ENCODE data around the gene MIEN1. TPM values are rescaled to one million over a fixed set of nuclear protein-coding genes. Genes with fewer than 3 reads are reported as not detected.

The MIEN1 gene
- total RNA-seq, 1 experiment from 2014 or later: 50.8 TPM

DNA sequence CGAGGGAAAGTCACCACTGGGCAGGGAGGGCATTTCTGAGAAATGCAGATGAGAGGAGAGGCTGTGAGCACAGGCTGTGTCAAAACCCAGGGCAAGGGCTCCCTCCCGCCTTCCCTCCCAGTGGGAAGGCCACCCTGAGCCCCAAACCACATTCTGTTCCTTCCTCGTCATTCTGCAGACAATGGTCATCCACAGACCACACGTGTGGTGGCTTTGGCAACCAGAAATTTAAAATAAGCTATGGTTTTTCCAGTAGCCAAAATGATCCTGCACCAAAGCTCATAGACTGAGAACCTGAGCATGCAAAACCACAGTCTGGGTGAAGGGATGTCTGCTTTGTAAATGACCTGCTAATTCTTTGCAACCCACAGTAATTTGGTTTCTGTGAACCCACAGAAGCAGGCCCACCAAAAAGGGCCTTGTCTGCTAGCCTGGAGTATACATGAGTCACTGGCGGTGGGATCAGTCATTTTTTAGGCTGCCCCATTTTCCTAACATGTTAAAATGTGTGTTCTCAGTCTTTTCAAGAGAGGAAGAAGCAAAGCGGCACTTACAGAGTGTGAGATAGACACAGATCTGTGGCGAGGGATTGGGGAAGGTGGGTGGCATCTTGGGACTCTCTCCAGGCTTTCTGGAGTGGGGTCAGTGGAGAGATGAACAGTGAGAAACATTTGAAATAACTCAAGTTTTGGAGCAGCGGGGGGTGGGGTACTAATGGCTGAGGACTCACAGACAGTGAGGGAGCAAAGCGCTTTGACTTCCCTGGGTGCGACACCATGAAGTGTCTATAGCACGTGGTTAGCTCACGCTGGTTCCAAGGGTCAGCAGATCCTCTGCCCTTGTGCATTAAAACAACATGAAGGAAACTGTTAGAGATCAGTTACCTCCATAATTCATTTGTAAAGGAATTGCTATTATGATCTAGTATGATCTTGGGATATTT lies 27.9 kb upstream of the MIEN1 start:
- Mint-ChIP-seq H3K27me3 (ENCODE audit: low read depth) (peaks cover 29% of the 10 kb centered on the region), H3K36me3 (ENCODE audit: insufficient read depth in 1 of 3, low read depth in 3 of 3) (peaks cover 0 to 3% (median 0%) of the 10 kb centered on the region in 3 experiments; a peak in 1 of 7 replicates), H3K4me1 (peaks cover 30 to 40% of the 10 kb centered on the region in 2 experiments), H3K9me3 (no peaks in the 10 kb centered on the region; a peak in 2 of 5 replicates), H3K4me3 (no peak overlapping the region), H3K27ac (no peak overlapping the region)
- Histone ChIP-seq H3T11ph (ENCODE audit: low read length) (no peak overlapping the region), H2AK5ac (ENCODE audit: insufficient read length, low read length) (no peak overlapping the region), H3K79me2 (ENCODE audit: insufficient read depth, low read length) (no peaks in the 10 kb centered on the region), H4K8ac (replicated peaks; ENCODE audit: insufficient read length, low read depth, low read length) (no peak overlapping the region), H2BK20ac (ENCODE audit: low read depth, low read length, poor library complexity, severe bottlenecking) (no peak overlapping the region), H3K18ac (ENCODE audit: insufficient read length, low read depth, low read length) (no peak overlapping the region), H4K5ac (ENCODE audit: insufficient read length, low read depth, low read length) (no peak overlapping the region), H3K56ac (ENCODE audit: insufficient read length, low read depth, low read length) (no peak overlapping the region), H3K9me3 (ENCODE audit: control insufficient read depth, low read depth, low read length) (no peaks in the 10 kb centered on the region), H3K23ac (ENCODE audit: insufficient read length, low read depth, low read length) (no peak overlapping the region), H3K9ac (ENCODE audit: extremely low read depth, insufficient read length, low read length) (no peak overlapping the region), H2BK5ac (ENCODE audit: insufficient read length, low read length) (no peak overlapping the region), H3K4me1 (ENCODE audit: insufficient read depth, low read length) (peaks cover 2% of the 10 kb centered on the region; the same call in 1 of the 2 replicates), H3K27ac (ENCODE audit: insufficient read length, low read depth, low read length) (no peak overlapping the region), H2BK12ac (ENCODE audit: insufficient read length, low read depth, low read length) (no peak overlapping the region), H2BK15ac (ENCODE audit: low read depth, low read length) (no peak overlapping the region), H4K91ac (ENCODE audit: insufficient read length, low read depth, low read length) (no peak overlapping the region), H3K4me2 (ENCODE audit: insufficient read depth, insufficient read length, low read length) (no peak overlapping the region), H3K27me3 (ENCODE audit: insufficient read depth, low read length) (no peaks in the 10 kb centered on the region), H4K20me1 (ENCODE audit: control insufficient read depth, insufficient read depth, insufficient read length) (peaks cover 2% of the 10 kb centered on the region), H2AFZ (ENCODE audit: low read length) (no peak overlapping the region), H3K4ac (ENCODE audit: low read depth, low read length) (no peak overlapping the region), H3K14ac (ENCODE audit: insufficient read depth, low read length) (no peak overlapping the region), H3K79me1 (ENCODE audit: insufficient read depth, low read depth, low read length, poor library complexity, severe bottlenecking) (no peaks in the 10 kb centered on the region), H3K23me2 (ENCODE audit: insufficient read length, low read depth, low read length, poor library complexity, severe bottlenecking) (peaks cover 3% of the 10 kb centered on the region), H2BK120ac (ENCODE audit: low read depth, low read length, poor library complexity, severe bottlenecking) (no peak overlapping the region)
- TF ChIP-seq, protein P1, sequence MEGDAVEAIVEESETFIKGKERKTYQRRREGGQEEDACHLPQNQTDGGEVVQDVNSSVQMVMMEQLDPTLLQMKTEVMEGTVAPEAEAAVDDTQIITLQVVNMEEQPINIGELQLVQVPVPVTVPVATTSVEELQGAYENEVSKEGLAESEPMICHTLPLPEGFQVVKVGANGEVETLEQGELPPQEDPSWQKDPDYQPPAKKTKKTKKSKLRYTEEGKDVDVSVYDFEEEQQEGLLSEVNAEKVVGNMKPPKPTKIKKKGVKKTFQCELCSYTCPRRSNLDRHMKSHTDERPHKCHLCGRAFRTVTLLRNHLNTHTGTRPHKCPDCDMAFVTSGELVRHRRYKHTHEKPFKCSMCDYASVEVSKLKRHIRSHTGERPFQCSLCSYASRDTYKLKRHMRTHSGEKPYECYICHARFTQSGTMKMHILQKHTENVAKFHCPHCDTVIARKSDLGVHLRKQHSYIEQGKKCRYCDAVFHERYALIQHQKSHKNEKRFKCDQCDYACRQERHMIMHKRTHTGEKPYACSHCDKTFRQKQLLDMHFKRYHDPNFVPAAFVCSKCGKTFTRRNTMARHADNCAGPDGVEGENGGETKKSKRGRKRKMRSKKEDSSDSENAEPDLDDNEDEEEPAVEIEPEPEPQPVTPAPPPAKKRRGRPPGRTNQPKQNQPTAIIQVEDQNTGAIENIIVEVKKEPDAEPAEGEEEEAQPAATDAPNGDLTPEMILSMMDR (conservative IDR thresholded peaks at IDR 0.05): no peak
- no peak for DNase-seq
- WGBS (ENCODE audit: extremely low coverage, insufficient read length, low lambda C conversion rate): no CpG with 5 or more reads among the region's 12 CpGs

Data from H9 (cell line).